GM10266 (cell line): ENCODE results near the gene MYB.

Experiments
- DNase-seq: peaks from one replicate; pipeline ENCODE4 v3.0.0; 2012; ENCODE audit errors: extremely low spot score
- CTCF ChIP-seq: IDR thresholded peaks from 2 replicates; pipeline ENCODE4 v1.5.1; 2012; ENCODE audit warnings: mild to moderate bottlenecking, low read depth; ENCODE audit not compliant: control insufficient read depth, insufficient read depth; ENCODE audit errors: missing control alignments

The MYB gene

GRCh38 chr6:135230711-135231468, 49.8 kb downstream of the MYB start:
- TF ChIP-seq CTCF = no peak
- DNase-seq = no peak

- no peak for TF ChIP-seq CTCF
- no peak for DNase-seq
These were observed 50.3 kb downstream of the MYB start for GRCh38 chr6:135231469-135231844.

GRCh38 chr6:135233686-135234491, 52.8 kb downstream of the MYB start:
- no peak for TF ChIP-seq CTCF
- DNase-seq = no peak

GRCh38 chr6:135234492-135234780, 53.3 kb downstream of the MYB start:
- no peak for TF ChIP-seq CTCF
- no peak for DNase-seq

- TF ChIP-seq CTCF = no peak
- DNase-seq = no peak
These were observed 54.6 kb downstream of the MYB start for GRCh38 chr6:135235716-135236115.

- TF ChIP-seq CTCF = no peak
- no peak for DNase-seq
These were observed 55.2 kb downstream of the MYB start for GRCh38 chr6:135236319-135236718.

- DNase-seq = no peak
- no peak for TF ChIP-seq CTCF
These were observed 55.6 kb downstream of the MYB start for GRCh38 chr6:135236732-135237131.
